22Rv1 (cell line): Measurements from ENCODE around the gene CENPP.

Experiments
- H3K27ac ChIP-seq: fragments of 450-650 bp; 2 replicates; pipeline ENCODE4 v1.5.1; 2017
- CTCF ChIP-seq: fragments of 450-650 bp; IDR thresholded peaks from 2 replicates; pipeline ENCODE4 v1.5.1; 2017; ENCODE audit warnings: mild to moderate bottlenecking
- ZFX ChIP-seq: fragments of 450-650 bp; IDR thresholded peaks from 2 replicates; pipeline ENCODE4 v1.6.1; 2017; ENCODE audit warnings: antibody characterized with exemption, borderline replicate concordance

CENPP gene

GRCh38 chr9:92513349-92513748 lies 187.6 kb downstream of the CENPP start:
- TF ChIP-seq ZFX (no peak), CTCF (no peak)
- no peak overlapping the region for H3K27ac ChIP-seq

GRCh38 chr9:92514635-92515034 lies 188.9 kb downstream of the CENPP start:
- no peak for TF ChIP-seq ZFX
- no peak for TF ChIP-seq CTCF
- H3K27ac ChIP-seq = no peak overlapping the region

GRCh38 chr9:92516521-92516920 lies 190.8 kb downstream of the CENPP start:
- no peak overlapping the region for H3K27ac ChIP-seq
- TF ChIP-seq ZFX (no peak), CTCF (no peak)

- TF ChIP-seq CTCF (no peak), ZFX (no peak)
Measured at GRCh38 chr9:92517046-92517445, 191.3 kb downstream of the CENPP start.

GRCh38 chr9:92518199-92518598 lies 192.4 kb downstream of the CENPP start:
- H3K27ac ChIP-seq = no peak overlapping the region

More at GRCh38 chr9:92517046-92517445, 191.3 kb downstream of the CENPP start:
- H3K27ac ChIP-seq = no peak overlapping the region

GRCh38 chr9:92520837-92521236 lies 195.1 kb downstream of the CENPP start:
- TF ChIP-seq ZFX = no peak
- TF ChIP-seq CTCF = no peak
- no peak overlapping the region for H3K27ac ChIP-seq

More at GRCh38 chr9:92518199-92518598, 192.4 kb downstream of the CENPP start:
- TF ChIP-seq ZFX (no peak), CTCF (no peak)

GRCh38 chr9:92522983-92523970 lies 197.5 kb downstream of the CENPP start:
- H3K27ac ChIP-seq = no peak overlapping the region
- TF ChIP-seq ZFX (no peak), CTCF (no peak)
